Common myeloid progenitor, CD34-positive (primary cell): Measurements from ENCODE around the gene EXOC2.

Source experiments
- CTCF ChIA-PET: fragments of 350-600 bp; sonication (Branson Sonifier 250); formaldehyde crosslinking; loops from one replicate; lab custom pipeline; 2021; ENCODE audit warnings: antibody characterized with exemption; lab: Charles Lee
- POLR2A ChIA-PET: fragments of 350-600 bp; sonication (Branson Sonifier 250); formaldehyde crosslinking; loops from one replicate; lab custom pipeline; 2021; ENCODE audit warnings: antibody characterized with exemption; lab: Charles Lee
- DNase-seq, 3 donors: peaks; one replicate each; pipeline versions ENCODE4 v3.0.0 to v3.0.0-alpha.2; 2013
- H3K27ac ChIP-seq, 2 experiments: 1 replicate in 1 of 2; 2 replicates in 1 of 2; pipeline ENCODE4 v1.7.0; 2013; ENCODE audit warnings: inconsistent platforms in 2 of 2, low read length in 2 of 2, mild to moderate bottlenecking in 2 of 2, low read depth in 1 of 2, moderate library complexity in 1 of 2; ENCODE audit not compliant: severe bottlenecking in 2 of 2, insufficient read depth in 1 of 2, poor library complexity in 1 of 2
- H3K27me3 ChIP-seq, 5 experiments: replicated peaks in 2 of 5; 1 replicate in 3 of 5; 2 replicates in 2 of 5; pipeline versions ENCODE4 v1.6.1 to v1.7.0; 2013; ENCODE audit warnings: low read length in 4 of 5, mild to moderate bottlenecking in 2 of 5, moderate library complexity in 2 of 5, inconsistent platforms in 1 of 5; ENCODE audit not compliant: insufficient read depth in 5 of 5, control insufficient read depth in 4 of 5
- H3K36me3 ChIP-seq, 4 experiments: 1 replicate in 2 of 4; 2 replicates in 2 of 4; pipeline versions ENCODE4 v1.6.1 to v1.7.0; 2013; ENCODE audit warnings: low read length in 3 of 4, control low read depth in 1 of 4, mild to moderate bottlenecking in 1 of 4; ENCODE audit not compliant: control insufficient read depth in 4 of 4, insufficient read depth in 4 of 4
- H3K4me1 ChIP-seq, 4 experiments: 1 replicate in 3 of 4; 2 replicates in 1 of 4; pipeline versions ENCODE4 v1.6.1 to v1.7.1; 2013; ENCODE audit warnings: low read length in 3 of 4, mild to moderate bottlenecking in 3 of 4, control low read depth in 1 of 4, inconsistent platforms in 1 of 4, moderate library complexity in 1 of 4; ENCODE audit not compliant: control insufficient read depth in 4 of 4, insufficient read depth in 4 of 4; ENCODE audit errors: control extremely low read depth in 1 of 4
- H3K4me3 ChIP-seq, 7 experiments: 1 replicate in 4 of 7; 2 replicates in 3 of 7; pipeline versions ENCODE4 v1.5.1 to v1.7.0; 2013; ENCODE audit warnings: mild to moderate bottlenecking in 7 of 7, low read length in 6 of 7, moderate library complexity in 6 of 7, inconsistent platforms in 2 of 7, low read depth in 2 of 7, control low read depth in 1 of 7; ENCODE audit not compliant: insufficient read depth in 4 of 7, control insufficient read depth in 1 of 7; ENCODE audit errors: extremely low read depth in 1 of 7
- H3K9me3 ChIP-seq, 5 experiments: 1 replicate in 4 of 5; 2 replicates in 1 of 5; pipeline versions ENCODE4 v1.6.1 to v1.7.1; 2013; ENCODE audit warnings: low read length in 4 of 5, mild to moderate bottlenecking in 2 of 5, inconsistent platforms in 1 of 5, low read depth in 1 of 5, moderate library complexity in 1 of 5; ENCODE audit not compliant: control insufficient read depth in 4 of 5, insufficient read depth in 2 of 5; ENCODE audit errors: control extremely low read depth in 1 of 5
- WGBS: methylation state at CpG from one replicate; pipeline ENCODE4 v1.1.5; 2013; ENCODE audit not compliant: insufficient coverage; 5-methylcytosine and 5-hydroxymethylcytosine counted together

Gene EXOC2

GRCh38 chr6:654136-654535 lies 38.8 kb downstream of the EXOC2 start:
- ChIA-PET POLR2A (no interaction called here), CTCF (interaction anchor here (1.0 to 2.0 kb wide), 2 partner anchors 9 to 16 kb away, joined by 3 to 4 read pairs; no protein-coding TSS in a partner anchor)

DNA sequence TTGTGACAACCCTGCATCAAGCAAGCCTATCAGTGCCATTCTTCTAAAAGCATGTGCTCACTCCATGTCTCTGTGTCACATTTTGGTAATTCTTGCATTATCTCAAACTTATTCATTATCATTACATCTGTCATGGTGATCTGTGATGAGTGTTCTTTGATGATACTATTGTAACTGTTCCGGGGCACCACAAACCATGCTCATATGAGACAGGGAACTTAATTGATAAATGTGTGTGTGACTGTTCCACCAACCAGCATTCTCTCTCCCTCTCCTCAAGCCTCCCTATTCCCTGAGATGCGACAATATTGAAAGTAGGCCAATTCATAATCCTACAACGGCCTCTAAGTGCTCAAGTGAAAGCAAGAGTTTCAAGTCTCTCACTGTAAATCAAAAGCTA lies 40.1 kb downstream of the EXOC2 start:
- Histone ChIP-seq H3K36me3 (peaks cover 0 to 14% (median 3%) of the 10 kb centered on the region in 4 experiments), H3K27me3 (no peaks in the 10 kb centered on the region), H3K4me1 (no peaks in the 10 kb centered on the region), H3K27ac (no peak overlapping the region), H3K4me3 (no peak overlapping the region), H3K9me3 (peaks cover 0 to 6% (median 4%) of the 10 kb centered on the region in 5 experiments)
- CTCF ChIA-PET, result interaction anchor here (0.9 to 2.0 kb wide), 3 partner anchors 11 to 58 kb away, joined by 3 to 4 read pairs (median 3); no protein-coding TSS in a partner anchor
- no peak for DNase-seq
- POLR2A ChIA-PET, result no interaction called here
- WGBS, result no CpG with 5 or more reads among the region's 3 CpGs

More at GRCh38 chr6:654136-654535, 38.8 kb downstream of the EXOC2 start:
- Histone ChIP-seq H3K36me3 (peaks cover 0 to 14% (median 3%) of the 10 kb centered on the region in 4 experiments), H3K27me3 (no peaks in the 10 kb centered on the region), H3K9me3 (peaks cover 0 to 6% (median 4%) of the 10 kb centered on the region in 5 experiments), H3K4me1 (peaks cover 0 to 2% (median 0%) of the 10 kb centered on the region in 4 experiments), H3K4me3 (no peak overlapping the region), H3K27ac (no peak overlapping the region)
- DNase-seq, result no peak
- WGBS, result 100% methylated on average over 3 of the region's 4 CpGs

DNA sequence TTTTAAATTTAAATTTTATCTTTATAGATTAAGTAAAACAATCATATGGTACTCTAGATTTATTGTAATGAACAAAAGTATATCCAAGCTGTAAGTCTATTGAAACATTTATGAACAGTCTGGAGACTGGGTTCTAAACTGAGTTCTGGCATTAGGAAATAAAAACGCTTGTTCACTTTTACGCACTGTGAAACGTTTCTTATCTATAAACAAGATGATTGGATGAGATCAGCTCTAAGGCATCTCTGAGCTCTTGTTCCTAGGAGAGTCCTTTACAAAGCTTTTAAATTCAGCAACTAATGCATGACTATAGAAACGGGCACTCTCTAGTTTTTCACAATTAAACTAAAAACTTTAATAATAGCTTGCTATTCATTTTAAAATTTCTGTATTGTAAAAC lies 42.8 kb downstream of the EXOC2 start:
- Histone ChIP-seq H3K36me3 (peaks cover 0 to 2% (median 0%) of the 10 kb centered on the region in 4 experiments), H3K27ac (no peak overlapping the region), H3K4me1 (peaks cover 0 to 2% (median 0%) of the 10 kb centered on the region in 4 experiments), H3K4me3 (no peak overlapping the region), H3K9me3 (peaks cover 0 to 4% (median 0%) of the 10 kb centered on the region in 5 experiments), H3K27me3 (no peaks in the 10 kb centered on the region)
- ChIA-PET CTCF (interaction anchor here (0.9 to 1.1 kb wide), 2 partner anchors 11 to 56 kb away, joined by 3 to 4 read pairs; no protein-coding TSS in a partner anchor), POLR2A (no interaction called here)
- DNase-seq, result no peak
- 100% methylated on average over 3 of the region's 4 CpGs for WGBS

DNA sequence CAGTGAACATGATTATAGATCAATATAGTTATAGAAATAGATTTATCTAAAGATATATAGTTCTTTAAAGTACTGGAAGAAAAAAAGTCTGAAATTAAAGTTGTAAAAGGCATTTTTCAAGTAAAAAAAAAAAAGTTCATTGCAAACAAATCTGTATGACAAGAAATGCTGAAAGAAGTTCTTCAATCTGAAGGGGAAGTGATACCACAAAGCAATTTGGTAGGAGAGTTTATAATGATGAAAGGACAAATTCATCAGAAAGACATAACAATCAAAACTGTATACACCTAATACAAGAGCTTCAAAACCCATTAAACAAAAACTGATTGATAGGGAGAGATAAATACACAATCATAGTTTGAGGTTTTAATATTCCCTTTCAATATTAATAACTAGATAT lies 50.1 kb downstream of the EXOC2 start:
- ChIA-PET CTCF (no interaction called here), POLR2A (interaction anchor here (0.7 kb wide), 1 partner anchor 27 kb away, joined by 3 read pairs; no protein-coding TSS in a partner anchor)
- no peak for DNase-seq
- H3K4me1 ChIP-seq, result peaks cover 0 to 2% (median 0%) of the 10 kb centered on the region in 4 experiments
- peaks cover 0 to 5% (median 2%) of the 10 kb centered on the region in 5 experiments for H3K9me3 ChIP-seq
- no peaks in the 10 kb centered on the region for H3K27me3 ChIP-seq
- H3K27ac ChIP-seq, result no peak overlapping the region
- peaks cover 0 to 2% (median 0%) of the 10 kb centered on the region in 4 experiments for H3K36me3 ChIP-seq
- H3K4me3 ChIP-seq, result no peak overlapping the region

DNA sequence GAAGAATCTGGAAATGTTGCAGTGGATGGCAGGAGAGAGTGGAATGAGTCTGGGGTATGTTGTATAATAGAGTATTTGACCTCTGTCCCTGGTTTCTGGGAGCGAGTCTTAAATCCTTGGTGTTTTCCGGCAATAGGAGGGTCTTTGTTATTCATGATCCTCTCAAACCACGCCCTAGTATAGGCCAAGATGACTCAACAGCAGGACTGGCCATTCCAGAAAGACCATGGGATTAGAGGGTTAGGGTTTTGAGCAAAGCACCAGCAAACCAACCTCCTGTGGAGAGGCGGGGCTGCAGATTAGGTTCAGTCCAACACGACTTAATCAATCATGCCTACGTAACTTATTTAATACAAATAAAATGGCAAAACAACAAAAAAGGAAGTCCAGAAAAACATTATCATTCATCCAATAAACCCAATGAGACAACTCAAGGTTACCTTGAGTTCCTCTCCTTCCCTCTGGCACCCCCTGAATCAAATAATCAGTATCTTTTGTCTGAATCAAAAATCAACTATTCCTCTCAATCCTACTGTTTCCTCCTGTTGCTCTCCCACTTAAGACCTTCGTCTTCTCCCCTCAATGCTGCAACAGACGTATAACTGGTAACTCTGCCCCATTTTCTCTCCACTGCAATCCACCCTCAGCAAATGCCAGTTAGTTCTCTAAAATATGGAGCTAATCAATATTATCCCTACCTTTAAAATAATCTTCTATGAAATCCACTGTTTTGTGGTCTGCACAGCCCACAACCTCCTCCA lies 51.5 kb downstream of the EXOC2 start:
- Histone ChIP-seq H3K27me3 (no peaks in the 10 kb centered on the region), H3K27ac (no peak overlapping the region), H3K9me3 (peaks cover 0 to 5% (median 2%) of the 10 kb centered on the region in 5 experiments), H3K36me3 (peaks cover 0 to 6% (median 1%) of the 10 kb centered on the region in 4 experiments), H3K4me3 (no peak overlapping the region), H3K4me1 (peaks cover 0 to 2% (median 0%) of the 10 kb centered on the region in 4 experiments)
- WGBS, result 100% methylated on average over 7 of the region's 8 CpGs
- DNase-seq, result no peak
- ChIA-PET CTCF (interaction anchor here (0.6 to 0.7 kb wide), 2 partner anchors 54 to 75 kb away, joined by 3 read pairs; no protein-coding TSS in a partner anchor), POLR2A (no interaction called here)

DNA sequence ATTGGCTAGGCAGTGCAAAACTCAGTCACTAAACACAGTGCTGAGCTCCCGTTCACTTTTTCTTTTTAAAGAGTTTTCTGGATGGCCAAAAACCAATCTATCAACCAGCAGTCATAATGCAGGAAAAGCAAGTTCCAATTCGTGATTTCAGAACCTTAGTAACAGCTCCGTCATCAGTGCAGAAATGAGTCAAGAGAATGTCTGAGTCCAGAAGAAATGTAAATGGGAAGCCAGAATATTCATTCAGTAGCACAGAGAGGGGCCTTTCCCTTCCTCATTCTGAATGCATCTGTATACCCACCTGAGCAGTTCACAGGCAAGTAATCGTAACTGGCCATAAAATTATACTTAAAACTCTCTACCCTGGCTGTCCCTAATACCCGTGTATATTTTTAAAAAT lies 56.5 kb downstream of the EXOC2 start:
- Histone ChIP-seq H3K36me3 (peaks cover 2 to 12% (median 7%) of the 10 kb centered on the region in 4 experiments), H3K27ac (no peak overlapping the region), H3K9me3 (peaks cover 0 to 3% (median 0%) of the 10 kb centered on the region in 5 experiments), H3K27me3 (no peaks in the 10 kb centered on the region), H3K4me1 (no peaks in the 10 kb centered on the region), H3K4me3 (no peak overlapping the region)
- POLR2A ChIA-PET, result no interaction called here
- WGBS, result 50% methylated on average over 2 of the region's 5 CpGs
- DNase-seq, result no peak
- CTCF ChIA-PET, result no interaction called here

GRCh38 chr6:635233-635632 lies 57.7 kb downstream of the EXOC2 start:
- Histone ChIP-seq H3K9me3 (no peaks in the 10 kb centered on the region), H3K4me3 (no peak overlapping the region), H3K36me3 (peaks cover 2 to 18% (median 10%) of the 10 kb centered on the region in 4 experiments), H3K27ac (no peak overlapping the region), H3K4me1 (no peaks in the 10 kb centered on the region), H3K27me3 (no peaks in the 10 kb centered on the region)
- POLR2A ChIA-PET, result no interaction called here
- 100% methylated on average over 1 of the region's 5 CpGs for WGBS
- DNase-seq, result no peak
- CTCF ChIA-PET, result no interaction called here
